Liver (tissue), 9 donors: ENCODE measurements around the gene COPZ2. TPM values are rescaled to one million over a fixed set of nuclear protein-coding genes. Genes with fewer than 3 reads are reported as not detected.

Experiments
- DNase-seq: peaks from one replicate; pipeline ENCODE4 v3.0.0-alpha.2; 2017; ENCODE audit warnings: low spot score
- H3K27ac ChIP-seq, 2 donors: one replicate each; pipeline ENCODE4 v1.7.0; 2013; ENCODE audit warnings: inconsistent platforms in 2 of 2, low read length in 2 of 2, control low read depth in 1 of 2, low read depth in 1 of 2, mild to moderate bottlenecking in 1 of 2
- H3K27me3 ChIP-seq, 4 donors: one replicate each; pipeline versions ENCODE4 v1.6.1 to v1.7.0; 2013; ENCODE audit warnings: low read length in 3 of 4, inconsistent platforms in 1 of 4, mild to moderate bottlenecking in 1 of 4, moderate library complexity in 1 of 4; ENCODE audit not compliant: control insufficient read depth in 4 of 4, insufficient read depth in 4 of 4
- H3K36me3 ChIP-seq, 4 donors: one replicate each; pipeline versions ENCODE4 v1.6.1 to v1.7.0; 2013; ENCODE audit warnings: low read length in 3 of 4, mild to moderate bottlenecking in 3 of 4, low read depth in 1 of 4, moderate library complexity in 1 of 4; ENCODE audit not compliant: control insufficient read depth in 4 of 4, insufficient read depth in 3 of 4
- H3K4me1 ChIP-seq, 4 donors: one replicate each; pipeline versions ENCODE4 v1.6.1 to v1.7.0; 2013; ENCODE audit warnings: low read length in 3 of 4, mild to moderate bottlenecking in 3 of 4, moderate library complexity in 1 of 4; ENCODE audit not compliant: control insufficient read depth in 4 of 4, insufficient read depth in 4 of 4
- H3K4me3 ChIP-seq, 3 donors: one replicate each; pipeline versions ENCODE4 v1.6.1 to v1.7.0; 2013; ENCODE audit warnings: low read length in 3 of 3, control low read depth in 1 of 3, low read depth in 1 of 3, mild to moderate bottlenecking in 1 of 3
- H3K9ac ChIP-seq, 2 donors: one replicate each; pipeline ENCODE4 v1.7.0; 2013; ENCODE audit warnings: low read length in 2 of 2, mild to moderate bottlenecking in 2 of 2, moderate library complexity in 2 of 2, control low read depth in 1 of 2, low read depth in 1 of 2
- H3K9me3 ChIP-seq, 4 donors: one replicate each; pipeline versions ENCODE4 v1.6.1 to v1.7.0; 2013; ENCODE audit warnings: low read length in 3 of 4; ENCODE audit not compliant: control insufficient read depth in 4 of 4
- FOXA1 ChIP-seq: IDR thresholded peaks from 2 replicates; pipeline ENCODE4 v1.6.1; 2016; ENCODE audit warnings: antibody characterized with exemption
- HNF4A ChIP-seq, 2 donors: conservative IDR thresholded peaks; 2 replicates each; pipeline ENCODE4 v1.6.1; 2016; ENCODE audit warnings: antibody characterized with exemption in 2 of 2, mild to moderate bottlenecking in 2 of 2
- HNF4G ChIP-seq: IDR thresholded peaks from 2 replicates; pipeline ENCODE4 v1.6.1; 2016; ENCODE audit warnings: antibody characterized with exemption
- JUND ChIP-seq, 2 donors: IDR thresholded peaks; 2 replicates each; pipeline ENCODE4 v1.6.1; 2016; ENCODE audit warnings: antibody characterized with exemption in 2 of 2
- RAD21 ChIP-seq, 2 donors: IDR thresholded peaks; 2 replicates each; pipeline ENCODE4 v1.6.1; 2016; ENCODE audit warnings: antibody characterized with exemption in 2 of 2, mild to moderate bottlenecking in 2 of 2
- RXRA ChIP-seq, 2 donors: IDR thresholded peaks; 2 replicates each; pipeline ENCODE4 v1.6.1; 2017 to 2018; ENCODE audit warnings: antibody characterized with exemption in 2 of 2, mild to moderate bottlenecking in 1 of 2
- SP1 ChIP-seq: IDR thresholded peaks from 2 replicates; pipeline ENCODE4 v1.6.1; 2018; ENCODE audit warnings: antibody characterized with exemption, mild to moderate bottlenecking
- YY1 ChIP-seq: IDR thresholded peaks from 2 replicates; pipeline ENCODE4 v1.6.1; 2016; ENCODE audit warnings: antibody characterized with exemption, mild to moderate bottlenecking
- WGBS: extraction: QIAGEN DNeasy Blood & Tissue Kit; methylation state at CpG from one replicate; pipeline ENCODE4 v1.1.7; 2013; 5-methylcytosine and 5-hydroxymethylcytosine counted together
- polyA plus RNA-seq, 2 donors: library from polyadenylated mRNA; stranded (reverse) in 1 of 2; unstranded in 1 of 2; fragments of 200-250 nt in 1 of 2; fragments of >200 nt in 1 of 2; fragmentation: Nextera tagmentation in 1 of 2; extraction: Ambion mirVana in 1 of 2; gene quantifications; one replicate each; pipeline versions ENCODE4 v1.2.1 to v1.2.3, GENCODE V29; 2013 to 2015
- total RNA-seq, 2 donors: library from RNA; depleted of rRNA; stranded (reverse); fragments of >200 nt; gene quantifications; one replicate each; pipeline ENCODE4 v1.2.3, GENCODE V29; 2014
- TF ChIP-seq, protein P1 (sequence below): IDR thresholded peaks from 2 replicates; pipeline ENCODE4 v1.6.1; 2016; ENCODE audit warnings: antibody characterized with exemption, mild to moderate bottlenecking
- TF ChIP-seq, protein P2 (sequence below): fragments of 150-350 bp; IDR thresholded peaks from 2 replicates; pipeline ENCODE4 v1.5.1; 2017; ENCODE audit warnings: improper control_type of control experiment, low read depth, low read length; ENCODE audit not compliant: missing input control
- TF ChIP-seq, protein P3 (sequence below): IDR thresholded peaks from 2 replicates; pipeline ENCODE4 v1.6.1; 2016; ENCODE audit warnings: antibody characterized with exemption
- donor health status: healthy.
- donor health status: healthy.
- donor health status: healthy.
- donor health status: healthy.
- donor health status: healthy.

The COPZ2 gene
- total and polyA plus RNA-seq, 4 donors = 2.6 to 38.1 (median 17.8) TPM

DNA sequence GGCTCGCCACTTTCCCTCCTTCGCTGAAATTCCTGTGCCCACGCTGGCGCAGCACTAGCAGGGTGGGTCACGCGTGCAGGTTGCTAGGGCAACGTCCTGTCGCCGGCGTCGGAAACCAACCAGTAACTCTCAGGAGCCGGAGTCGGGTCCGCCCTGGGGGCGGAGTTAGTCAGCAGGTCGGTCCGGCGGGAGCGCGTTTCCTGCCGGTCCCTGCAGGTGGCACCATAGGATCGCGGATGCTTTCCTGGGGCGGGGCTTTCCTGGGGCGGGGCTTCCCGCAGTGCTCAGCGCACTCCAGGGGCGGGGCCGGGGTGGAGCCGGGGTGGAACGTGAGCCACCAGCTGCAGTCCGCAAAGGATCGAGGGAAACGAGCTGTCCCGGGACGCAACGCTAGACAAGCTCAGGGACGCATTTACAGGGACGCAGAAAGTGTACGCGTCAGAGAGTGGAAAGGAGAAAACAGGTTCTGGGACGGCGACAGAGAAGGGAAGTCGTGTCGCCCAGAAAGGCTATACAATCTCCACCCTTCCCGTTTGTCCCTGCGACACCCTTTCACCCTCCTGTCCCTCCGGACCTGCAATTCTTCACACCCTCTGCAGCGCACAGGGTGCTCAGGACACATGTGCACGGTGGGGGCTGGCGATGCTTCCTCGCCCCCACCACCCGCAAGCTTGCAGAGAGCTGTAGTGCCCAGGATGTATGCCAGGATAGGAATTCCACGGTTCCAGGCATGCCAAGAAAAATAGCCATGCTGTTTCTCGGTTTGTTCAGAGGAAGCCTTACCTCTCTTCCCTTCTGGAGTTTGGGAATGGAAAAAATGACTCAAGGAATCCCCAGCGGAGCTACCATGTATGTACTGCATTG, 12.3 kb downstream of the COPZ2 start:
- H3K27ac ChIP-seq = peak overlapping the region; percentile 35 to 39
- no peaks in the 10 kb centered on the region for H3K9me3 ChIP-seq
- peaks cover 10 to 35% (median 31%) of the 10 kb centered on the region in 4 donors for H3K4me1 ChIP-seq
- WGBS = 1% methylated on average over 56 of the region's 56 CpGs
- peaks cover 0 to 1% (median 0%) of the 10 kb centered on the region in 4 donors for H3K36me3 ChIP-seq
- TF ChIP-seq, protein P1, sequence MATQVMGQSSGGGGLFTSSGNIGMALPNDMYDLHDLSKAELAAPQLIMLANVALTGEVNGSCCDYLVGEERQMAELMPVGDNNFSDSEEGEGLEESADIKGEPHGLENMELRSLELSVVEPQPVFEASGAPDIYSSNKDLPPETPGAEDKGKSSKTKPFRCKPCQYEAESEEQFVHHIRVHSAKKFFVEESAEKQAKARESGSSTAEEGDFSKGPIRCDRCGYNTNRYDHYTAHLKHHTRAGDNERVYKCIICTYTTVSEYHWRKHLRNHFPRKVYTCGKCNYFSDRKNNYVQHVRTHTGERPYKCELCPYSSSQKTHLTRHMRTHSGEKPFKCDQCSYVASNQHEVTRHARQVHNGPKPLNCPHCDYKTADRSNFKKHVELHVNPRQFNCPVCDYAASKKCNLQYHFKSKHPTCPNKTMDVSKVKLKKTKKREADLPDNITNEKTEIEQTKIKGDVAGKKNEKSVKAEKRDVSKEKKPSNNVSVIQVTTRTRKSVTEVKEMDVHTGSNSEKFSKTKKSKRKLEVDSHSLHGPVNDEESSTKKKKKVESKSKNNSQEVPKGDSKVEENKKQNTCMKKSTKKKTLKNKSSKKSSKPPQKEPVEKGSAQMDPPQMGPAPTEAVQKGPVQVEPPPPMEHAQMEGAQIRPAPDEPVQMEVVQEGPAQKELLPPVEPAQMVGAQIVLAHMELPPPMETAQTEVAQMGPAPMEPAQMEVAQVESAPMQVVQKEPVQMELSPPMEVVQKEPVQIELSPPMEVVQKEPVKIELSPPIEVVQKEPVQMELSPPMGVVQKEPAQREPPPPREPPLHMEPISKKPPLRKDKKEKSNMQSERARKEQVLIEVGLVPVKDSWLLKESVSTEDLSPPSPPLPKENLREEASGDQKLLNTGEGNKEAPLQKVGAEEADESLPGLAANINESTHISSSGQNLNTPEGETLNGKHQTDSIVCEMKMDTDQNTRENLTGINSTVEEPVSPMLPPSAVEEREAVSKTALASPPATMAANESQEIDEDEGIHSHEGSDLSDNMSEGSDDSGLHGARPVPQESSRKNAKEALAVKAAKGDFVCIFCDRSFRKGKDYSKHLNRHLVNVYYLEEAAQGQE = peak; percentile 46
- peak; percentile 97 to 98 for TF ChIP-seq RAD21 (IDR thresholded peaks at IDR 0.05)
- TF ChIP-seq JUND (IDR thresholded peaks at IDR 0.05) = peak in 1 of 2 donors; percentile 64
- TF ChIP-seq, protein P2, sequence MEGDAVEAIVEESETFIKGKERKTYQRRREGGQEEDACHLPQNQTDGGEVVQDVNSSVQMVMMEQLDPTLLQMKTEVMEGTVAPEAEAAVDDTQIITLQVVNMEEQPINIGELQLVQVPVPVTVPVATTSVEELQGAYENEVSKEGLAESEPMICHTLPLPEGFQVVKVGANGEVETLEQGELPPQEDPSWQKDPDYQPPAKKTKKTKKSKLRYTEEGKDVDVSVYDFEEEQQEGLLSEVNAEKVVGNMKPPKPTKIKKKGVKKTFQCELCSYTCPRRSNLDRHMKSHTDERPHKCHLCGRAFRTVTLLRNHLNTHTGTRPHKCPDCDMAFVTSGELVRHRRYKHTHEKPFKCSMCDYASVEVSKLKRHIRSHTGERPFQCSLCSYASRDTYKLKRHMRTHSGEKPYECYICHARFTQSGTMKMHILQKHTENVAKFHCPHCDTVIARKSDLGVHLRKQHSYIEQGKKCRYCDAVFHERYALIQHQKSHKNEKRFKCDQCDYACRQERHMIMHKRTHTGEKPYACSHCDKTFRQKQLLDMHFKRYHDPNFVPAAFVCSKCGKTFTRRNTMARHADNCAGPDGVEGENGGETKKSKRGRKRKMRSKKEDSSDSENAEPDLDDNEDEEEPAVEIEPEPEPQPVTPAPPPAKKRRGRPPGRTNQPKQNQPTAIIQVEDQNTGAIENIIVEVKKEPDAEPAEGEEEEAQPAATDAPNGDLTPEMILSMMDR = peak; percentile 97
- TF ChIP-seq FOXA1 = no peak
- peak in 1 of 2 donors; percentile 14 for TF ChIP-seq HNF4A (conservative IDR thresholded peaks at IDR 0.05)
- TF ChIP-seq SP1 = peak; percentile 61
- no peak for TF ChIP-seq HNF4G
- TF ChIP-seq, protein P3, sequence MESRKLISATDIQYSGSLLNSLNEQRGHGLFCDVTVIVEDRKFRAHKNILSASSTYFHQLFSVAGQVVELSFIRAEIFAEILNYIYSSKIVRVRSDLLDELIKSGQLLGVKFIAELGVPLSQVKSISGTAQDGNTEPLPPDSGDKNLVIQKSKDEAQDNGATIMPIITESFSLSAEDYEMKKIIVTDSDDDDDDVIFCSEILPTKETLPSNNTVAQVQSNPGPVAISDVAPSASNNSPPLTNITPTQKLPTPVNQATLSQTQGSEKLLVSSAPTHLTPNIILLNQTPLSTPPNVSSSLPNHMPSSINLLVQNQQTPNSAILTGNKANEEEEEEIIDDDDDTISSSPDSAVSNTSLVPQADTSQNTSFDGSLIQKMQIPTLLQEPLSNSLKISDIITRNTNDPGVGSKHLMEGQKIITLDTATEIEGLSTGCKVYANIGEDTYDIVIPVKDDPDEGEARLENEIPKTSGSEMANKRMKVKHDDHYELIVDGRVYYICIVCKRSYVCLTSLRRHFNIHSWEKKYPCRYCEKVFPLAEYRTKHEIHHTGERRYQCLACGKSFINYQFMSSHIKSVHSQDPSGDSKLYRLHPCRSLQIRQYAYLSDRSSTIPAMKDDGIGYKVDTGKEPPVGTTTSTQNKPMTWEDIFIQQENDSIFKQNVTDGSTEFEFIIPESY = no peak
- TF ChIP-seq RXRA (IDR thresholded peaks at IDR 0.05) = peak in 1 of 2 donors; percentile 26
- peak overlapping the region in 2 of 3 donors; percentile 55 to 79 for H3K4me3 ChIP-seq
- no peaks in the 10 kb centered on the region for H3K27me3 ChIP-seq
- H3K9ac ChIP-seq = peak overlapping the region in 1 of 2 donors; percentile 57
- peak; percentile 100 for DNase-seq

DNA sequence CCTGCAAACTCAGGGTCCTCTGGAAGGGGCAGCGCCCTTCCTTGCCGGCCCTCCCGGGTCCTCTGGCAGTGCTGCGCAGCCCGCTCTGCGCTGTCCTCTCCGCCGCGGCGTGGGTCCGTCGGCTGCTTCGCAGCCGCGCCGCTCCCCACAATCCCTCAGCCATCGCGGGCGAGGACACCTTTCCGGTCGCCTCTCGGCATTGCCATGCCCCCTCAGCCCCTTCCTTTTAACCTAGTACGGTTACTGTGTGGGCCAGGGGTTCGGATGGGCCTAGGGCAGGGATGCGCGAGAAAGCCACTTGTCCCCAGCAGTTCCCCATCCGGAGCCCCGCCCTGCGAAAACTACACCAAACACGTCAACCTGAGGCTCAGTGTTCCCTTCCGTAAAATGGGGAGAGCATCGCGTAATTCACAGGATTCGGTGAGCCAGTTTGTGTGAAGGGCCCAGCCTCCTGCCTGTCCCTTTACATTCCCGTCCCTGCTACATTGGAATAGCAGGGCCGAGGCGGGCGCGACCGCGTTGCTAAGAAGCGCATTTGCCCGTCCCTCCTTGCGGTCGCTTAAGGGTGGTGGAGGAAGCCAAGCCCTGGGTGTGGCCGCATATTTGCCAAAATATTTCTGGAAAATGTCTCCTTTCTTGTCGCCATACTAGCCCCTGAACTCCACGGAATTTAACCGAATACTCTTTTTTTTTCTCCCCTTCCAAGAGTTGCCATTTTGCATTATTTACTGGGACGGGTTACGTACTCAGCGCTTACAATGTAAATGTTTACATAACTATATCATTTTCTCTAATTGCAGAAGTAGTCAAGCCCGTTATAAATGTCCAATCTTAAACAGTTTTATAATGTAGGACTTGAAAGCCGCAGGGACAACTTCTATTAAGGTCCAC, 13.2 kb downstream of the COPZ2 start:
- peak; percentile 56 for DNase-seq
- Histone ChIP-seq H3K27me3 (no peaks in the 10 kb centered on the region), H3K4me3 (peak overlapping the region in 2 of 3 donors; percentile 10 to 55), H3K4me1 (peaks cover 10 to 35% (median 31%) of the 10 kb centered on the region in 4 donors), H3K9ac (no peak overlapping the region), H3K27ac (no peak overlapping the region), H3K9me3 (no peaks in the 10 kb centered on the region), H3K36me3 (peaks cover 0 to 1% (median 0%) of the 10 kb centered on the region in 4 donors)
- WGBS = 1% methylated on average over 54 of the region's 54 CpGs
- TF ChIP-seq YY1 = no peak
- no peak for TF ChIP-seq HNF4A (conservative IDR thresholded peaks at IDR 0.05)
